GM18511 (cell line): ENCODE data around the gene TUBA3E.
"Not testable (repeated sequence)": the region's sequence is repeated elsewhere in the genome, so short reads cannot be mapped to it uniquely, and the experiment has no call there.

ENCODE experiments used
- ATAC-seq: cut with Tn5 transposase; IDR thresholded peaks from one replicate; pipeline ENCODE4 v1.9.1; 2021; ENCODE audit warnings: mild to moderate bottlenecking, moderate library complexity; ENCODE audit not compliant: unreplicated experiment

TUBA3E gene

DNA sequence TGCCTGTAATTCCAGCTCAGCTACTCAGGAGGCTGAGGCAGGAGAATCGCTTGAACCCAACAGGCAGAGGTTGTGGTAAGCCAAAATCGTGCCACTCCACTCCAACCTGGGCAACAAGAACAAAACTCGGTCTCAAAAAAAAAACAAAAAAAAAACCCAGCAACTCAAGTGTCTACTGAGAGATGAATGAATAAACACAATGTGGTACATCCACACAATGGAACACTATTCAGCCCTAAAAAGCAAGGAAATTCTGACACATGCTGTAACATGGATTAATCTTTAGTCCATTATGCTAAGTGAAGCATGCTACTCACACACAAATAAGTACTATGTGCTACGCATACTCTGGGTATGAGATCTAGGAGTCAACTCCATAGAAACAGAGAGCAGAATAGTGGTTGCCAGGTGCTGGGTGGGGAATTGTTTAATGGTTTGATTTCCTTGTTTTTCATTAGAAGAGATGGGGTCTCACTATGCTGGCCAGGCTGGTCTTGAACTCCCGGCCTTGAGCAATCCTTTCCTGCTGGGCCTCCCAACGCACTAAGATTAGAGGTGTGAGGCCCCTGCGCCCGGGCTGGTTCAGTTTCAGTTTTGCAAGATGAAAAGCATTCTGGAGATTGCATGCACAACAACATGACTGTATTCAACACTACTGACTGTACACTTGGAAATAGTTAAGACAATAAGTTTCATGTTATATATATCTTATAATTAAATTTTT lies 32.8 kb downstream of the TUBA3E start:
- no peak for ATAC-seq

DNA sequence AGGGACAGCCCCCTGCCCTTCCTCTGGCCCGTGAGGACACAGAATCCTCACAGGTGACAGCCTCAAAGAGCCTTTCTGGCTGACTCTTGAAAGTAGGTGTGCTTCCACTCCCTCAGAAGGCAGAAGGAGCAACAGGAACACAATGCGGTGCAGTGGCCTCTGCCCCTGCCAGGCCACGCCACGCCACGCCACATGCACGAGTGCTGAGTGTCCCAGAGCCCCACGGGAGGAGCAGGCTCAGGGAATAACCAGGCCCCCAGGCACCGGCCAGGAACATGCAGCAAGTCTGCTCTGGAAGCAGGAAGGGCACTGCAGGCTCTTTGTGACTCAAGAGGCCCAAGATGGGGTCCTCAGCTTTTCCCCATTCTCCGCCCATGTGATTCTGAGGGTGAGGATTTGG lies 35.3 kb downstream of the TUBA3E start:
- ATAC-seq = no peak

DNA sequence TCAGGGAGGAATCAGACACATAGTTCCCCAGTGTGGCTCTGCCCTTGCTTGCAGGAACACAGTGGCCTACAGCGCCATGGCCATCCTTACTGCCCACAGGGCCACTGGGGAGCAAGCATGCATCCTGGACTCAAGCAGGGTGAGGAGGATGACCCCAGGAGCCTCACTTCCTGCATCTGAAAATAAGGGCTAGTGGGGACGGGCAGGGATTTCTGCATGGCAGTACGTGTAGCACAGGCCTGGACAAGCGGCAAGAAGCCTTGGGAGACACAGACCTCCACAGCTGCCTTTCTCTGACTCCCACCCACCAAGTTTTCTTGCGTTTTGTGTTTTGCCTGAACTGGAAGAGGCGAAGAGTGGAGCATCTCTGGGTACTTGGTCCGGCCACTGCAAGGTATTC lies 35.8 kb downstream of the TUBA3E start:
- ATAC-seq = not testable (repeated sequence)

DNA sequence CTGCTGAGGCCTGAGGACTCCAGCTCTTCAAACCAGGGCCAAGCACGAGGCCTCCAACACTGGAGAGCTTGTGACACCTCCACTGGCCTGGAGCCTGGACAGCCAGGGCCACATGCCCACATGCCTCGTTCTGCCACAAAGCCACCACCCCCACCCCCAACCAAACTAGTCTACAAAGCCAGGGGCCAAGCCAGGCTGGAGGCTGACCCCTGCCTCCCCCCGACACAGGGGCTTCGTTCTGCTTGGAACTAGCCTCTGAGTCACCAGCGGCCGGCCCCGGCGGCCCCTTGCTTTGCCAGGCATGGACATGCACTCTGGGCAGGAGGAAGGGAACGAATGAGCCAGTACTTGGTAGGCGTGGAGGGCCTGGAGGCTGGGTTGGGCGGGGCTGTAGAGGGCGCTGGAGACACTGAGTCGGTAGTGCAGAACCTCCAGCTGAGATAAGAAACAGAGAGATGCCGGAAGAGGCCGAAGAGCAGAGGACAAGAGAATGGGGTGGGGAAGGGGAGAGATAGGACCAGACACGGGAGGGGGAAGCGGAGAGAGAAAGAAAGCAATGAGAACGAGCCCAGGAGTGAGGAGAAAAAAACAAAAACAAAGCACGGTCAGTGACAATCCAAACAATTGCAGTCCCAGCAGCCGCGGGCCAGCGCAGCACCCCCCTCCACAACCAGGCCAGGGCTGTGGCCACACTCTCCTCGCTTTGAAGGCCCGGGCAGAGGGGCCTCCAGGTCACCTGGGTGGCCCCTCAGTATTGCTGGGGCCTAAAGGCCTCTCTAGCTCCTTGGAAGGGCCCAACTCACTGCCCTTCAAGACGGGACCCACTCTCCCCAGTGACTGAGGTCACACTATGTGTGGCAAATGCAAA lies 37.2 kb downstream of the TUBA3E start:
- not testable (repeated sequence) for ATAC-seq

DNA sequence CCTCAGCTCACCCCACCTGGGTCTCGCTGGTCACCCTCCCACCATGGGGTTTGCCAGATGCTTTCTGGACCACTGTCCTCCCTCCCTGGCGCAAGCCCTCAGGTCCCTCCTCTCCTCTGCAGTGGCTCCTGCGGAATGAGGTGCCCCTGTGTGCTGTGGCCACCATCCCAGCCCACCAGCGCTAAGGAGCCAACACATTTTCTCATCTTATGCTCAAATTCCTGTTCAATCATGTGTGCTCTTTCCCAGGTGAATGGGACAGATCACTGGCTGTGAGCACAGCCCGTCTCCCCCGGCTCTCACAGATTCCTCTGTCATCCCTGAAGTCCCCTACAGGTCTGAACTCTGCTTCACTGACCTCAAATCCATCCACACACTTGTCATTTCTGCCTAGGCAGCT lies 38.1 kb downstream of the TUBA3E start:
- ATAC-seq = no peak

DNA sequence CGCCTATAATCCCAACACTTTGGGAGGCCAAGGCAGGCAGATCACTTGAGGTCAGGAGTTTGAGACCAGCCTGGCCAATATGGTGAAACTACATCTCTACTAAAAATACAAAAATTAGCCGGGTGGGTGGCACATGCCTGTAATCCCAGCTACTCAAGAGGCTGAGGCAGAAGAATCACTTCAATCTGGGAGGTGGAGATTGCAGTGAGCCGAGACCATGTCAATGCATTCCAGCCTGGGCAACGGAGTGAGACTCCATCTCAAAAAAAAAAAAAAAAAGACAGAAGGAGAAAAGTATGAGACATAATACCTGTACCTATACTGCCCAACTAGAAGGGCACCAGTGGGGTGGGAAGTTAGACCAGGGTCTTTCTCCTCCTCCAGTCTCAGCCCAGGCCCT lies 38.9 kb downstream of the TUBA3E start:
- ATAC-seq = not testable (repeated sequence)

DNA sequence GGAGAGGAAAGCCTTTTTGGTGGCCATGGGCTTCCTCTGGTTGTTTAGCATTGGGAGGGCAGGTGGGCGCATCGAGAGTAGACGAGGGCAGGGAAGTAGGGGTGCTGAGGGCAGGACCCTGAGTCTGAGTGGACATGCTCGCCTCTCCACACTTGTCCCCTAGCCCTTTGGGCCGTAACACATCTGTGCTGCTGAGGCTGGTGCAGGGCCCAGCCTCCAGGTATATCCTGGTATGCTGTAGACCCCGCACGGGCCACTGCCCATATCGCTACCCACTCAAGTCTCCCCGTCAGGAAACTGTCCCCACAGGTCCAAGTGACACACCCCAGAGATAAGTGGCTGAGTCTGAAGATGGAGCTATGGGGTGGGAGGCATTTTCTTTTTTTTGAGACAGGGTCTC lies 39.6 kb downstream of the TUBA3E start:
- no peak for ATAC-seq

DNA sequence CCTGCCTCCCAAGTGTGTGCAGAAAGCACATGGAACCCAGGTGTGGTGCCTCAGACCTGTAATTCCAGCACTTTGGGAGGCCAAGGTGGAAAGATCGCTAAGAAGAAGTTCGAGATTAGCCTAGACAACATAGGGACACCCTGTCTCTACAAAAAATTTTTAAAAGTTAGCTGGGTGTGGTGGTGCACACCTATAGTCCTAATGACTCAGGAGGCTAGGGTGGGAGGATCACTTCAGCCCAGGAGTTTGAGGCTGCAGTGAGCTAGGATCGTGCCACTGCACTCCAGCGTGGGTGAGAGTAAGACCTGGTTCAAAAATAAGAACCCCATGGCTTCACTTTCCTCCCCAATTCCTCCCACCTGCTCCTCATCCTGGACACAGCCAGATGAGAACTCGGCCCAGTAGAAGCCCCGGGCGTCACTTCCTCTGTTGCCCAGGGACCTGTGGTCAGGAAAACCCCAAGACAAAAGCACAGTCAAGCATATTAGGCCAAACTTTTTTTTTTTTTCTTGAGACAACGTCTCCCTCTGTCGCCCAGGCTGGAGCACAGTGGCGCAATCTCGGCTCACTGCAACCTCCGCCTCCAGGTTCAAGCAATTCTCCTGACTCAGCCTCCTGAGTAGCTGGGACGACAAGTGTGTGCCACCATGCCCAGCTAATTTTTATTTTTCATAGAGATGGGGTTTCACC lies 40.3 kb downstream of the TUBA3E start:
- peak; percentile 91 for ATAC-seq

DNA sequence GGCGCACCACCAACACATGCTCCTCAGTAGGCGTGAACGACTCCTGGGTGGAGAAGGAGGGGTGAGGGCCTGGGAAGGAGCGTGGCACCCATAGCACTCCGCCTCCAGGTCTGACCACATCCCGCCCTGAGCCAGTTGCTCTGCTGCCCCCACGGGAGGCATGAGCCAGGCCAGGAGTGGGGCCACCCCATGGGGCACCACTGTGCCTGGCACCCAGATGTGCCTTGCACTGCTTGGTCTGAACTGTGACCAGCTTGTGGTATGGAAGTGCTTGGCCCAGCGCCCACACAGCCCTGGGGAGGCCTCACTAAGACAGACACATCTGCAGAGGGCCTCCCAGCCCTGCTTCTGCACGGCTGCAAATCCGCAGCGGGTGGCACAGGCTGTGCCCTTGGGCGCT lies 40.9 kb downstream of the TUBA3E start:
- peak; percentile 44 for ATAC-seq

DNA sequence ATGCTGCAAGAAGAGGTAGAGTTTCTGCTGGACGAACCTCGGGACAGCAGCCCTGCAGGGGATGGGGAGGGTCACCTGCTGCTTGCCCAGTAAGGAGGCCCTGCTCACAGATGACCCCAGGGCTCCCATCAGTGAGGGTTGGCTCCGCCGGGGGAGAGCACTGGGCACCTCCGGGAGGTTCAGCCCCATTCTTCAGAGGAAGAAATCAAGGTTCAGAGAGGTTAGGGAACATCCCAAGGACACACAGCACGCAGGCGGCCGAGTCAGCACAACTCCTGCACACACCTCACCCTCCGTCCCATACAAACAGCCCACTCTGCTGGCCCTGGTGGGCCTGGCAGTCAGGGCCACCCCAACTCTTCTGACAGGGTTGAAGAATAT lies 41.6 kb downstream of the TUBA3E start:
- ATAC-seq = no peak

DNA sequence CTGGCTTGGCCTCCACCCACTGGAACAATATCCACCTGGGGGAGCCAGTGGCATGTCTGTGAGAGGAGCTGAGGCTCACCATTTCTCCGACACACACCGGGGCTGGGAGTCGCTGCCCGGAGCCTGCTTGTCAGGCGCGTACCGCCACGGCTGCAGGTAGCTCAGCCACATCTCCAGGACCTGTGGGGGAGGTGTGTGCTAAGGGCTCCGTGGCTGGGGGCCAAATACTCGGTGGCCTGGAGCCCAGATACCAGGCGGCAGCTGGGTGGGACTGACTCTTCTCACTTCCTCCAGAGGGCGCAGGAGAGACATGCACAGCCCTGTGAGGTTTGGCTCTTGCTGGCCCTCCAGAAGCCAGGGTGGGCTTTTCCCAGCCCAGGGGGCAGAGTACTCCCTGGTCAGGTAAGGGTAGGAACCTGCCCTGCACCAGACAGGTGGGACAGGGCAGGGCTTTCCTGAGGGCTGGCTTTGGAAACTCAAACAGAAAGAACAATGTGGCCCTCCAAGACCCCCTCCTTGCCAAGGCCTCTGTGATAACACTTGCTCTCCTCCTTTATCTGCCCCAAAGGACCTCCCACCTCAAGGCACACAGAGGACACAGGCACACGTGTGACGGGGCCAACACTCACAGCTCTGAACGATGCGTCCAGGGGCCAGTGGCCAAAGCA lies 42.1 kb downstream of the TUBA3E start:
- not testable (repeated sequence) for ATAC-seq

DNA sequence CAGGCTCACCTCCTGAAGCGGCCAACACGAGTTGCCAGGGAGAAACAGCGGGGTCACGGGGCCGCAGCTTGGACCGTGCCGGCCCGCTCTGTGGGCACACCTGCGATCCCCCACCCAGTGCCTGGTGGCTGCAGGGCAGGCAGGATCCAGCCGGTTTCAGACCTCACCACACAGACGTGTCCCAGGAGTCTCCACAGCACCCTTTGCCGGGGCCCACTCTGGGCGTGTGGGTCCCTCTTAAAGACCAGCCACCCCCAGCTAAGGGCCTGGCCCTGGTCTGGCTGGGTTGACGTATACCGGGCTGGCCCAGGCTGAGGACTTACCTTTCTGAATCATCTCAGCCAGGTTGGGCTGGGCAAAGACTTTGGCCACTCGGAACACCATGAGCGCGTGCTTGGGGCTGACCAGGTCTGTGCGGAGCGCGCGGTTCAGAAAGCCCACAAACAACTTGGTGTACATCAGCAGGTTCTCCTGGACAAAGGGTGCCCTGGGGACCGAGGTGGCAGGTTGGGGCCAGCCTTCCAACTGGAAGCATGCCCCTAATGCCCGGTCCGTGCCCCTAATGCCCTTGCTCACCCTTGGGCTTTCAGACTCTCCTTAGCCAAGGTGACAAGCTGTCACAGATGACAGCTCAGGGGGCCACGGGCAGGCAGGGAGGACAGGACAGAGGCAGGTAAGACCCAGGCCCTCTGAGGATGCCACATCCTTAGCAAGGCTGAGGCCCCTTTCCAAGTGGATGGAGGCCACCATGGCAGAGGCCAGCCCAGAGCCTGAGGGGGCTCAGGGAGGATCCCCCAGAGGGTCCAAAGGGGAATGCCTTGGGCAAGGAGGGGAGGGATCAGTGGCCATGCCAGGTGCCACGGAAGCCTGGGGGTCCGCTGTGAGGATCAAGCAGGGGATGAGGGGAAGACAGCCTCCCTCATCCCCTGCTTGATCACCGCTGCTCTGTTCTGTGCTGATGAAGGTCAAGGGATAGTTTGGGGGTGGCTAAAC lies 43.2 kb downstream of the TUBA3E start:
- ATAC-seq = no peak

DNA sequence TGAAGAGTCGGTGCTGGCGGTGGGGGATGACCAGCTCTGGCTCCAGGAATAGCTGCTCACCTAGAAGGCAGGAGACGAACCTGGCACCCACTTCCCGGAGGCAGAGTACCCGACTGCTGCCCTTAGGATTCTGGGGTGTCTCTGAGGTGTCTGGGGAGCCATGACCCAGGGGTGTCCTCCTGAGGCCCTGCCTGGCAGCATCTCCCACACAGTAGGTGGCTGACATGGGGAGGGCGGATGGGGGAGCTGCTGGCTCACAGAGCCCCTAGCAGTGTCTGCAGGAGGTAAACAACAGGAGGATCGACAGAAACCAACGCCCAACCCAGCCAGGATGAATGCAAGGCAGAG lies 43.8 kb downstream of the TUBA3E start:
- not testable (repeated sequence) for ATAC-seq

DNA sequence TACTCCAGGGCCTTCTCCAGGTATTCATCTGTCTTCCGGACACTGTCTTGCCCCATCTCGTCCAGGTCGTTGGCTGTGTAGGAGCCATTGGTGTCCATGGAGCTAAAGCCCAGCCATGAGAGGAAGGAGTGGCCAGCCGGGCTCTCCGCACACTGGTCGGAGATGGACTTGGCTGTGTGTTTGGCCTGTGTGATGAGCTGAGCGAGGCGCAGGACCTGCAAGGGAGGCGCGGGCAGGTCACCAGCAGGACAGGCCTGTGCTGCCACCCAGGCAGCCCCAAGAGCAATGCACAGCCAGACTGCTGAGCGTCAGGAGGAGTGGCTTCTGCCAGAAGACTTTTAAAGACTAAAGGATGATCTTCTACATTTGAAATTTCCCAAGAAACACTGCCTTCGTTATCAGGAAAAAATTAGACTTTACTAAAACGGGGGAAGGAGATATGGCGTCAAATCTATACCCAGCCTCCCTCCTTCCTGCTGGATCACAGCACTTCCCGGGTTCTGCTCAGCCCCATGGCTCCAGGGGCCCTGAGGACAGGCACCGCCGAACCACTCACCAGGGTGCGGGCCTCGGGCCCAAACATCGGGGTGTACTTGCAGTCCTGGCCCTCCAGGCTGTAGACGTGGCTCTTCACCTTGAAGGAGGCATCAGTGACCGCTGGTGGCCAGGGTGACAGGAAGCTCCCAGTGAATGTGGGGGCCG lies 44.4 kb downstream of the TUBA3E start:
- not testable (repeated sequence) for ATAC-seq

DNA sequence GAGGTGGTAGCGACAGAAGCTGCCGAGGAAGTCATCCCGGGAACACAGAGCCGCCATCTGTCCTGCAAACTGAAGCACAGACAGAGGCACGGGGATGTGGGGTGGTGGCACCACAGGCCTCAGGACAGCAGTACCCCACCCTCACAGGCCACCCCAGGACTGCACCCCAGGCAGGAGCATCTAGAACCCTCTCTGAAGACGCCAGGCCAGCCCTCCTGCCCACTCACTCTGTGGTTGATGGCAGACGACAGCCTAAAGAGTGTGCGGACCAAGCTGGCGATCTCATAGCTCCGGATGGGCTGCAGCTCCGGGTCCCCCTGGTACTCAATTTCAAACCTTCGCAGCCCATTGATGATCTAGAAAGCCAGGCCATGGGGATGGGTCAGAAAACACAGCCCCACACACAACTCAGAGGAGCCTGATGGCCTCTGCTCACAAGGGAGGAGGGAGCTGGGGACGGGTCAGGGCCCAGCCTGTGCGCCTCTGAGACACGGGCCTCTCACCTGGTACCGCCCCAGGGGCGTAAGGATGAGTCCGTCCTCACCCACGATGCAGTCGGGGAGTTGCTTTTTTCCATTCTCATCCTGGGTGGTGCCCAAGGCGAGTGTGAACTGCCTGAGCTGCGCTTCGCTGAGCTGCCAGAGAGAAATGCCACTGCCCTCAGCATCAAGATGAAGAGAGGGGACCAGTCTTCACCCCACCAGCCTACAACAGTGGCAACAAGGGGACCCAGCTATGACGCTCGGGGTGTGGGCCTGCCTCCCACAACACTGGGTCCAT lies 45.2 kb downstream of the TUBA3E start:
- ATAC-seq = no peak

DNA sequence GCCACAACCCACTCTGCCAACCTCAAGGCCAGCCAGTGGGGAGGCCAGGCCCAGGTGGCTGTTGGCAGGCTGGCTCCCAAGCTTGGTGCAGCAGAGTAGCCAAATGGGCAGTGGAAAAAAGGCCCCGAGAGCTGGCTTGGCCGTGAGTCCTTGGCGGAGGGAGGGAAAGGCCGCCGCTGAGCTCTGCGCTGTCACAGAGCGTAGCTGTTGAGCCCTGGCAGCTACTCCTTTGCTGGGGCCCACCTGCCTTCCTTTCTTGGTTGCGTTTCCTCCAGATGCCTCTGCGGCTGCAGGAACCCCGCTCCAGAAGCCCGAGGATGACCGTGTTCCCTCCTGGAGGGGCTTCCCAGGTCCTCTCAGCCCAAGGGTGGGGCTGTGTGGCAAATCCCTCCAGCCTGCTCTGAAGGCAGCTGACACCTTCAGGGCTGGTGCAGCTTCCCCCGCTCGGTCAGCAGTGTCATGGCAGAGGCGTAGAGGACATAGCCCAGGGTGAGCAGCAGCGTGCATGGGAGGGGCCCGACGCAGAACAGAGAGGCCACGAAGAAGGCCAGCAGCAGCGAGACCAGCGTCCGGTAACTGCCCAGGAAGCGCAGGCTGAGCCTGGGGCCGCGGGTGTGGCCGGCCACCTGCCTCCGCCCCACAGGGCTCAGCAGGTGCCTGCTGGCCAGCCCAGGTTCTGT lies 46.0 kb downstream of the TUBA3E start:
- not testable (repeated sequence) for ATAC-seq

DNA sequence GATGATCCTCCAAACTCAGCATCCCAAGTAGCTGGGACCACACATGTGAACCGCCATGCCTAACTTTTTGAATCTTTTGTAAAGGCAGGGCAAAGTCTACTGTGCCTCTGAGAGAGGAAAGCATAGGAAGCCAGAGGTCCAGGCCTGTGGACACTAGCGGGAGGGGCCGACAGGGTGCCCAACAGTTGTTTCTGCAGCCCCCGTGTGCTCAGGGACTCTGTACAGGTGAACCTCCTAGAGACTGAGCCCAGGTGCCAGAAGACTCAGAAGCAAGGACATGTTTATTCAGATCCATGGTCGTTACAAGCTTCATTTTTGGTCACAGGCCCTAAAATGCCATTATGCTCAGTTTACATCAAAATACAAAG lies 47.1 kb downstream of the TUBA3E start:
- ATAC-seq = not testable (repeated sequence)
